CD4-positive, CD25-positive, alpha-beta regulatory T cell (primary cell): ENCODE results near the gene RBFOX1. TPM values are rescaled to one million over a fixed set of nuclear protein-coding genes. Genes with fewer than 3 reads are reported as not detected.

Experiments
- ATAC-seq, 2 donors: fragments of 150-1000 bp; cut with Tn5 transposase; one replicate each; pipeline ENCODE4 v1.10.0; 2021; ENCODE audit warnings: low read depth in 2 of 2, moderate number of reproducible peaks in 2 of 2, moderate library complexity in 1 of 2
- DNase-seq, 3 donors: peaks; one replicate each; pipeline versions ENCODE4 v3.0.0 to v3.0.0-alpha.2; 2012 to 2022; ENCODE audit warnings: mixed read lengths in 1 of 3
- H3K27ac ChIP-seq: one replicate; pipeline ENCODE4 v1.7.0; 2013; ENCODE audit warnings: mild to moderate bottlenecking, low read length; ENCODE audit not compliant: insufficient read depth, poor library complexity, severe bottlenecking
- H3K27me3 ChIP-seq: one replicate; pipeline ENCODE4 v1.7.0; 2013; ENCODE audit warnings: low read length; ENCODE audit not compliant: control insufficient read depth, insufficient read depth
- H3K36me3 ChIP-seq: one replicate; pipeline ENCODE4 v1.7.0; 2013; ENCODE audit warnings: mild to moderate bottlenecking, low read length, moderate library complexity; ENCODE audit not compliant: control insufficient read depth, insufficient read depth
- H3K4me1 ChIP-seq: 2 replicates; pipeline ENCODE4 v1.7.0; 2013; ENCODE audit warnings: mild to moderate bottlenecking, low read length; ENCODE audit not compliant: insufficient read depth, control insufficient read depth, poor library complexity, severe bottlenecking
- H3K4me3 ChIP-seq: one replicate; pipeline ENCODE4 v1.7.0; 2013; ENCODE audit warnings: low read depth, mild to moderate bottlenecking, low read length, moderate library complexity
- H3K9me3 ChIP-seq, 2 experiments: 1 replicate in 1 of 2; 2 replicates in 1 of 2; pipeline ENCODE4 v1.7.0; 2013; ENCODE audit warnings: low read length in 2 of 2, mild to moderate bottlenecking in 1 of 2, moderate library complexity in 1 of 2; ENCODE audit not compliant: control insufficient read depth in 2 of 2
- H3K27ac Mint-ChIP-seq, 3 donors: one replicate each; pipeline ENCODE4 v1.8.0; 2020 to 2022; ENCODE audit warnings: mild to moderate bottlenecking in 3 of 3, mixed read lengths in 3 of 3, moderate library complexity in 2 of 3
- H3K27me3 Mint-ChIP-seq: one replicate; pipeline ENCODE4 v1.8.0; 2022; ENCODE audit warnings: mild to moderate bottlenecking, mixed read lengths
- H3K36me3 Mint-ChIP-seq: one replicate; pipeline ENCODE4 v1.8.0; 2020; ENCODE audit warnings: mixed read lengths
- H3K4me1 Mint-ChIP-seq, 4 donors: one replicate each; pipeline ENCODE4 v1.8.0; 2020 to 2022; ENCODE audit warnings: mixed read lengths in 4 of 4, mild to moderate bottlenecking in 1 of 4
- H3K4me3 Mint-ChIP-seq, 4 donors: one replicate each; pipeline ENCODE4 v1.8.0; 2020 to 2022; ENCODE audit warnings: mild to moderate bottlenecking in 4 of 4, mixed read lengths in 4 of 4, moderate library complexity in 3 of 4
- H3K9me3 Mint-ChIP-seq, 7 donors: one replicate each; pipeline ENCODE4 v1.8.0; 2020 to 2022; ENCODE audit warnings: mixed read lengths in 7 of 7, mild to moderate bottlenecking in 3 of 7, moderate library complexity in 2 of 7
- polyA plus RNA-seq, 4 donors: library from polyadenylated mRNA; unstranded; fragments of 300-500 nt; fragmentation: Illumina TruSeq; gene quantifications; one replicate each; pipeline ENCODE4 v1.2.3, GENCODE V29; 2021
- total RNA-seq: library from RNA; stranded (reverse); gene quantifications from one replicate; pipeline ENCODE4 v1.2.3, GENCODE V29; 2022

The RBFOX1 gene
- total and polyA plus RNA-seq, 5 donors from 2014 or later: not detected

DNA sequence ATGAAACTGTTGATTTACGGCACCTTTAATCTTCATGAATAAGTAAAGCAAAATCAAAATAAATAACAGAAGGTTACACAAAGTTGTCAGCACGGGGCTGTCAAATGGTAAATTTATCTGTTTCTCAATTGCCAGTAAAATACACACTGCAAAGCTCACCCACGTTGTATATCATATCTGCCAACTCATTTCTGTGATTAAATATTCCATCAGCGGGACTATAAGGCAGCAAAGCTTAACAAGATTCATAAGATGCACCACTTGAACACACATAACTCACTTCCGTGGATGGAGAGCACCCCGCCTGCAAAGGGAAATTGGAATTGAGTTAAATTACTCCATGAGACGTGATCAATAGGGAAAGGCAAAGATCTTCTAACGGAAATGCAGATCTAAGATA lies 280.0 kb downstream of the RBFOX1 start:
- no peak overlapping the region for H3K27ac ChIP-seq
- Mint-ChIP-seq H3K27ac (no peak overlapping the region), H3K4me1 (no peaks in the 10 kb centered on the region), H3K9me3 (peaks cover 3 to 30% (median 7%) of the 10 kb centered on the region in 7 donors), H3K36me3 (no peaks in the 10 kb centered on the region), H3K4me3 (no peak overlapping the region), H3K27me3 (no peaks in the 10 kb centered on the region)
- no peaks in the 10 kb centered on the region for H3K36me3 ChIP-seq
- peaks cover 3 to 10% of the 10 kb centered on the region in 2 experiments for H3K9me3 ChIP-seq
- no peaks in the 10 kb centered on the region for H3K4me1 ChIP-seq
- no peaks in the 10 kb centered on the region for H3K27me3 ChIP-seq
- no peak overlapping the region for H3K4me3 ChIP-seq
- ATAC-seq (no peak), DNase-seq (no peak)

DNA sequence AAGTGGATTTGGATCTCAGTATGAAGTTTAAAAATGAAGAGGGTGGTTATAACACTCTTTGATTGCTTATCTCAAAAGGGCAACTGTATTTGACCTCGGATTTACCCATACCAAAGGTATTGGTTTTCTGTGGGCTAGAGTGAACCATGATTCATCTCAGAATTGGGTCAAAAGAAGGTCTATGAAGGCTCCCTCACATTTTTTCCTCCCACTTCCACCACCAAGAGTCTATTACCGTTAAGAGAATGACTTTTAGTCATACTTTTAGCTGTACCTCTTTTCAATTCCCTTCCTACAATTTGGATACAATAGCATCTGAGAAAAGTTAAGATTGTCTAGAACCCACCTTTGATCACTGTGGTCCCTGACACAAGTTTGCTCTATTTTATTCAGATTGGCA lies 280.9 kb downstream of the RBFOX1 start:
- Histone ChIP-seq H3K27ac (no peak overlapping the region), H3K4me1 (no peaks in the 10 kb centered on the region), H3K4me3 (no peak overlapping the region), H3K27me3 (no peaks in the 10 kb centered on the region), H3K9me3 (peaks cover 3% of the 10 kb centered on the region in 2 experiments), H3K36me3 (no peaks in the 10 kb centered on the region)
- ATAC-seq: no peak
- Mint-ChIP-seq H3K27me3 (no peaks in the 10 kb centered on the region), H3K9me3 (peaks cover 3 to 24% (median 5%) of the 10 kb centered on the region in 7 donors), H3K36me3 (no peaks in the 10 kb centered on the region), H3K4me3 (no peak overlapping the region), H3K27ac (no peak overlapping the region), H3K4me1 (no peaks in the 10 kb centered on the region)
- no peak for DNase-seq

DNA sequence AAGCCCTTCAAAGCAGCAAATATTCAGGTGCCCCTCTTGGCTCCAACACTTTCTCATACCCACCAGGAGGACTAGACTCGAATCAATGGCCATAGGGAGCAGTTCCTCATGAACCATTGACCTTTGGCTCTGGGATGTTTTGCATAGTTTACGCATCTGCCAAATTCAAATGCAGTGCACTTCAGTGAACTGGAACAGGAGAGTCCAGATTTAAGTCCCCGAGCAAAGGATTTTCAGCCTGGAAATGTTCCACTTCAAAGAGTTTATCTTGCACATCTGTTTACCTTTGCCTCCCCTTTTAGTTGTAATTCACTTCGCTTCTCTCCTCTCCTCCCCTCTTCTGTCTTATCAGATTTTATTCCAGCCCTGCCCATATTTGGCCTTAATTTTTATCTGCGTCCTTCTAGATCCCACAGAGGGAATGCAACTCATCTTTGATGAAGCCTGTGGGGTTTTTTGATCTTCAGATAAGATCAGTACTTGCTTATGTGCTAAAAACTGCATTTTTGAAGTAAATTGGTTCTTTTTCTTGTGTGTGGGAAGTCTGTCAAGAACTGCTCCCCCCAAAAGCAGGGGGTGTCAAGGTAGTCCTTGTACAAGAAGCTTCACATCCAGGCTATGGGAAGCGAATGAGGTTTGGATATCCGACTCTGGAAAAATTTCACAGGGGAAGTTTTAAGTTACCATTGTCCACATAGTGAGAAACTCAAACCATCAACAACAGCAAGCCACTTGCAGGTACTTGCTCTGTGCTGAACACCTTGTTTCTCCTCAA lies 281.6 kb downstream of the RBFOX1 start:
- Histone ChIP-seq H3K27me3 (no peaks in the 10 kb centered on the region), H3K4me1 (no peaks in the 10 kb centered on the region), H3K9me3 (peaks cover 3% of the 10 kb centered on the region in 2 experiments), H3K27ac (no peak overlapping the region), H3K4me3 (no peak overlapping the region), H3K36me3 (no peaks in the 10 kb centered on the region)
- no peak for DNase-seq
- H3K36me3 Mint-ChIP-seq: no peaks in the 10 kb centered on the region
- H3K27me3 Mint-ChIP-seq: no peaks in the 10 kb centered on the region
- H3K4me1 Mint-ChIP-seq: no peaks in the 10 kb centered on the region
- no peak overlapping the region for H3K4me3 Mint-ChIP-seq
- no peak overlapping the region for H3K27ac Mint-ChIP-seq
- peaks cover 4 to 19% (median 5%) of the 10 kb centered on the region in 7 donors for H3K9me3 Mint-ChIP-seq
- ATAC-seq: no peak

- H3K4me1 ChIP-seq: no peaks in the 10 kb centered on the region
- peaks cover 2 to 3% of the 10 kb centered on the region in 2 experiments for H3K9me3 ChIP-seq
These were observed 282.9 kb downstream of the RBFOX1 start for GRCh38 chr16:7615565-7615964.

DNA sequence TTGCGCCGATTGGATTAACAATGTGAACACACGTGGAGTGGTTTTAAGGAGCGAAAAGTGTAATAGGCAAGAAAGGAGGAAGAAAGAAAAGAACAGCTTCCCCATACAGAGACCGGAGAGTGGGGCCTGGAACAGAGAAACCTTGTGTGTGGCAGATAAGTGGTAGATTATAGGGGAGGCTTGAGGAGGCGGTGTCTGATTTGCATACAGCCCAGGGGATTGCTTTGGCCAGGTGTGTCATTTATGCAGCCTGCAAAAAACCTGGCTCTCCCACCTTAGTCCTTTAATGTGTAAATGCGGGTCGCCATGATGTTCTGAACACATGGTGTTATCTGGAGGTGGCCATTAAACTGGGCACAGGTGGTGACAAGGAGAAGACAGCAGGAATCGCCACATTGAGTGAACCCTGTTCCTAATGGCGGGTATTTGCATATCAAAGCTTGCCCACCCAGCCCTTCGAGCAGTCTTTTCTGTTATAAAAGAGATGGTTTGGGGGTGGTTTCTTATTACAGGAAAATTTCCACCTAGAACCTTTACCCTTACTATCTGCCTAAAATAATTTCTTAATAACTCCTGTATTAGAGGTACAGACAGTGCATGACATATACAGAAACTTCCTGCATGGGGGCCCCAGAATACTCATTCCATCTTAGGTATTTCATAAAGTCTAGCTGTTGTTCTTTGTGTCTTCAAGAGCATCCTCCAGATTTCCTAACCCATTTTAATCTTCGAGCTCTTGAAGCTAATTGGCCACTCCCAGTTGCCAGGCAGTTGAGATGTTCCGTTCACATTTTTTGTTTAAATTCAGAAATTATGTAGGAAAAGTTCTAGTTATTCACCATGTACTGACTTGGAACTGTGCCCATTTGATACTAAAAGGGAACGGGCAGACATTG lies 292.5 kb downstream of the RBFOX1 start:
- H3K36me3 Mint-ChIP-seq: no peaks in the 10 kb centered on the region
- H3K36me3 ChIP-seq: no peaks in the 10 kb centered on the region
- ATAC-seq (no peak), DNase-seq (no peak)
- no peaks in the 10 kb centered on the region for H3K4me1 Mint-ChIP-seq
- no peaks in the 10 kb centered on the region for H3K4me1 ChIP-seq
- H3K4me3 Mint-ChIP-seq: no peak overlapping the region
- H3K9me3 Mint-ChIP-seq: peaks cover 1 to 23% (median 11%) of the 10 kb centered on the region in 7 donors
- H3K4me3 ChIP-seq: no peak overlapping the region
- H3K27me3 Mint-ChIP-seq: no peaks in the 10 kb centered on the region
- H3K27ac ChIP-seq: no peak overlapping the region
- H3K27me3 ChIP-seq: no peaks in the 10 kb centered on the region
- no peak overlapping the region for H3K27ac Mint-ChIP-seq
- H3K9me3 ChIP-seq: peaks cover 0 to 6% of the 10 kb centered on the region in 2 experiments

More at GRCh38 chr16:7615565-7615964, 282.9 kb downstream of the RBFOX1 start:
- H3K36me3 Mint-ChIP-seq: no peaks in the 10 kb centered on the region
- Histone ChIP-seq H3K27me3 (no peaks in the 10 kb centered on the region), H3K36me3 (no peaks in the 10 kb centered on the region), H3K27ac (no peak overlapping the region), H3K4me3 (no peak overlapping the region)
- ATAC-seq: no peak
- no peak overlapping the region for H3K4me3 Mint-ChIP-seq
- H3K27me3 Mint-ChIP-seq: no peaks in the 10 kb centered on the region
- no peaks in the 10 kb centered on the region for H3K4me1 Mint-ChIP-seq
- no peak for DNase-seq
- H3K27ac Mint-ChIP-seq: no peak overlapping the region
- peaks cover 4 to 18% (median 7%) of the 10 kb centered on the region in 7 donors for H3K9me3 Mint-ChIP-seq

- H3K9me3 ChIP-seq: peaks cover 0 to 6% of the 10 kb centered on the region in 2 experiments
- no peaks in the 10 kb centered on the region for H3K27me3 ChIP-seq
- H3K4me1 ChIP-seq: no peaks in the 10 kb centered on the region
- no peaks in the 10 kb centered on the region for H3K36me3 ChIP-seq
- no peak overlapping the region for H3K27ac ChIP-seq
- Mint-ChIP-seq H3K4me1 (no peaks in the 10 kb centered on the region), H3K36me3 (no peaks in the 10 kb centered on the region), H3K9me3 (peaks cover 1 to 32% (median 7%) of the 10 kb centered on the region in 7 donors), H3K4me3 (no peak overlapping the region), H3K27me3 (no peaks in the 10 kb centered on the region), H3K27ac (no peak overlapping the region)
- DNase-seq: no peak
- ATAC-seq: no peak
- H3K4me3 ChIP-seq: no peak overlapping the region
These were observed 296.3 kb downstream of the RBFOX1 start for GRCh38 chr16:7628981-7629380.

DNA sequence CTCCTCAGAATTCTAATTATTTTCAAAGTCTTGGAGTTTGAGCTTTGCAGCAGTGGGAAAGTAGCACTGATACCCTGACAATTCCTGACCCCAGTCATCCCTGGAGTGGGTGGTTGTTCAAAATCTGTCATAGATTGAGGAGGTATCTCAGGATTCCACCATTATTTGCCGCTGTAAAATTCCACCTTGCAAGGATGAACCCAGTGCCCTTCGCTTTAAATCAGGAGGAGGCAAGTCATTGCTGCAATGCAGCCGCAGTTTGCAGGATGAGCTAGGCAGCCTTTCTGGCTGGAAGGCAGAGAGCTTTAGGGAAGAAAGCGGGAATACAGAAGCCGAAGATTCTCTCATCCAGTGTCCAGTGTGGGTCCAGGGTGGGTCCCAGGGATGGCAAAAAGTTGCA lies 296.9 kb downstream of the RBFOX1 start:
- no peaks in the 10 kb centered on the region for H3K27me3 ChIP-seq
- Mint-ChIP-seq H3K4me1 (no peaks in the 10 kb centered on the region), H3K27ac (no peak overlapping the region), H3K9me3 (peaks cover 1 to 32% (median 8%) of the 10 kb centered on the region in 7 donors), H3K27me3 (no peaks in the 10 kb centered on the region), H3K4me3 (no peak overlapping the region), H3K36me3 (no peaks in the 10 kb centered on the region)
- ATAC-seq (no peak), DNase-seq (no peak)
- no peaks in the 10 kb centered on the region for H3K36me3 ChIP-seq
- peaks cover 0 to 6% of the 10 kb centered on the region in 2 experiments for H3K9me3 ChIP-seq
- H3K4me3 ChIP-seq: no peak overlapping the region
- H3K27ac ChIP-seq: no peak overlapping the region
- no peaks in the 10 kb centered on the region for H3K4me1 ChIP-seq
